Urothelium cell line (cell line): ENCODE data around the gene TOP2A.

ENCODE experiments used
- DNase-seq: peaks from one replicate; pipeline ENCODE4 v3.0.0; 2011; ENCODE audit warnings: low spot score, mixed read lengths
- FAIRE-seq: peaks from 2 replicates; lab custom pipeline; 2011; peaks lifted over from hg19 to GRCh38; lab: Jason Lieb, UNC

The TOP2A gene

DNA sequence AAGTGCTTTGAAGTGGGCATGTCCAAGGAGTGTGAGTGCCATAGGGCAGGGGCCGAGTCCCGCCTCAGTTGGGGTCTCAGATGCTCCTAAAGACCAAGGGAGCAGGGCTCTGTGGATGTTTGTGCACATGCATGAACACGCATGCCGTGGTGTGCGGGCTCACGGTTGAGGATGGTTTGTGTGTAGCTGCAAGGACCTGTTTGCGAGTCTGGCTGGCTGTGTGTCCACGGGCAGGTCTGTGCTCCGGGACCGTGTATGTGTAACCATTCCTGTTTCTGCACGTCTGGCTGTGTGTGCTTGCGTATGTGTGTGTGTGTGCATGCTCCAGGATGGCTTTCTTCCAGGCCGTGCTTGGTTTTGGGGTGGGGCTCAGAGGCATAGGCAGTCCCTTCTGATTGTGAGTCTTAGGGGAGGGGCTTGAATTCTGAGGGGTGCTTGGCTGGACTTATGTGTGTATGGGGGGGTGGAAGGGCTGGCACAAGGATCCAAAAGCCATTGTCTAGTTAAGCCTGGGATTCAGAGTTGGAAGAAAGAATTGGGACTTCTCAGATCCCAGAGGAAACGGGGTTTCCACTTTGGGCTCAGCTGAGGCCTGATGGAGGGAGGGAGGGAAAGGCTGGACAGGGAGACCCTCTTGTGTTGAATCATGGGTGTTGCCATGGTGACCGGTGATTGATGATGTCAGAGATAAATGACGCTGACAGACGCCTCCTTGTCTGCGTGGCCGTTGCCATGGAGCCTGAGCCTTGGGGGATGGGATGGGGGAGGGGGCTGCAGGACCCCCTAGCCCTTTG is 67.6 kb downstream of the TOP2A start:
- DNase-seq (no peak), FAIRE-seq (peak; percentile 9)

- DNase-seq (no peak), FAIRE-seq (no peak)
Measured at GRCh38 chr17:40349477-40349894, 68.2 kb downstream of the TOP2A start.

DNA sequence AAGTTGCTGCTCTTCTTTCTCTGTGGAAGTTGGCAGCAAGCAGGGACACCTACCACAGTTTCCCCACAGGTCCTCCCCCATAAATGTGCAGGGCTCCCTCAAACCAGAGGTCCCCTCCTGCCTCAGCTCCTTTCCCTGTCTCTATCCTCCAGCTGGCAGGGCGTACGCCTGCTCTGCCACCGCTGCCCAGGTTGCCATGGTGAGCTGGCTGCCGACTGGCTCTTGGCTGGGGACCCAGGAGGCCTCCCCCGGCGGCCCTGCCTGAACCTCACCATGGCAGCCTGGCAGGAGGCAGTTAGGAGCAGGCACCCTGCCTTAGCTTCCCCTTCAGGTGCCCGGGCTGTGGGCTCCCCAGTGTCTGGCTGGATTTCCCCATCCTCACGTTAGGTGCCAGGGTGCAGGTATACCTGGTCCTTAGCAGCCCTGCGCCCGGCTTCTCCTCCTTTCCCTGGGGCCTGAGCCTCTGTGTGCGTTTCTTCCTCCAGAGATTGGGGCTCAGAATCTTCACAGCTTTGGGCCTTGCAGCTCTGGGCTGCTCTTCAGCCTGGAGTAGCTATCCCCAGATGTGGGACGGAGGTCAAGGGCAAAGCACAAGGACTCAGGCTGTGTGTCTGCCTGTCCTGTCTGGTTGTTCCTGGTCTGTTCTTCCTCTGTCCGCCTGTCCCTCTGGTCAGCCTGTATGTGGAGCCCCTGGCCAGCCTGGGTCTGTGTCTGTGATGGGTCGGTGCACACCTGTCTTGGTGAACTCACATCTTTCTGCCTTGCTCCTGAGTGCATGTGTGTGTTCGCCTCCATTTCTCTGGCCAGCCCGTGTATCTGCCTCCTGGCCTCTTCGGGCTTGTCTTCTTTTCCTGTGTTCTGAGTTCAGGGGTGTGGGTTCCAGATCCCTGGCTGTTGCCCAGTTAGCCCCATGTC is 68.9 kb downstream of the TOP2A start:
- DNase-seq = no peak
- no peak for FAIRE-seq

- no peak for FAIRE-seq
Measured at GRCh38 chr17:40348136-40348504, 69.6 kb downstream of the TOP2A start.

GRCh38 chr17:40347319-40348135 is 70.2 kb downstream of the TOP2A start:
- DNase-seq (no peak), FAIRE-seq (peak; percentile 40)

More at GRCh38 chr17:40348136-40348504, 69.6 kb downstream of the TOP2A start:
- DNase-seq = no peak

DNA sequence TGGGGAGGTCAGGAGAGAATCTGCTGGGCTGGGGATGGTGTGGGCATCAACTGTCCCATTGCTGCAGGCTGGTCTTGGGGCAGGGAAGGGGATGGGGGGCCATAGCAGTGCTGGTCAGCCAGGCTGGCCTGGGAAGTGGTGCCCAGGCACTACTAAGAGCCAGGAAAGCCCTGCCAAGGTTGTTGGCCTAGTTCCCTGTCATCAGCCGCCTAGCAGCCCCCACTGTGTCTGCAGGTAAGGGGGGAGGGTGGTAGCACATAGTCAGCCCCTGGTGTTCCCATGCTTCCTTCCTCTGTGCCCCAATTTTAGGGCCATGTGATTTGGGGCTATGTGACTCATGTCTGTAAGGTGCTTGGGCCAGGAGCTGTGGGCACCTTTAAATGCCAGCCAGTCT is 70.9 kb downstream of the TOP2A start:
- no peak for FAIRE-seq
- DNase-seq = no peak

GRCh38 chr17:40345994-40346764 is 71.5 kb downstream of the TOP2A start:
- FAIRE-seq = no peak

DNA sequence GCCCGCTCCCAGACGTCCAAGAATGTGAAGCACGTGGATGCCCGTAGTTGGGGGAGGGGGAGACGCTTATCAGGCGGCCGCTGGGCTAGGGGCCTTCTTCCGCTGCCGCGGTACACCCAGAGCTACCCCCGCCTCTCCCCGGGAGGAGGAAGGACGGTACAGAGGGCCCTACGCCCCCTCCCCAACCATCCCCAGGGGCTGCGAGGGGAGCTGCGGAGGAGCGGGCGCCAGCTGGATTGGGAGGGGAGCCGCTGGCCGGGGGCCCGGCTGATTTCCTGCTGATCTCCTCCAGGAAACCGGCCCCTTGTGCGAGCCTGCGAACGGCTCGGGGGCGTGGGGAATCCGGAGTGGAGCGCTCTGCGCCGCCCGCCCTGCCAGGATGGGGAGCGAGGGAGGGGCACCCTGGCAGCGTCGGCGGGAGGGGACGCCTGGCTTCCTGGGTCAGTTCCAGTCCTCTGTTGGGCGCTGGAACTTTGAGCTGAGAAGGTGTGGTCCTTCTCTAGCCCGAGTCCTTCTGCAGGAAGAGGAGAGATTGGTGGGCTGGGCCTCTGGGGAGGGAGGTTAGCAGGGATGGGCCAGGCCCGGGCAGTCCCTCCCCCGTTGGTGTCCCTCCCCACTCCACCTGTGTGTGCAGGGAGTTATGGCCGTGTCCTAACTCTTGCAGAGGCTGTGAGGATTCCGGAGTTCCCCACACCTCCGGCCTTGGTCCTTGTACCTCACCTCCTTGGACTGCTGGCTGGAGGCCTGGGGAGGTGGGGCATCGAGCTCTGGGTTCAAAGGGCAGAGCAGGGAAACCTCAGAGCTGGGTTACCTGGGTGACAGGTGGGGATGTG is 72.3 kb downstream of the TOP2A start:
- FAIRE-seq = peak; percentile 23
- peak; percentile 85 for DNase-seq

More at GRCh38 chr17:40345994-40346764, 71.5 kb downstream of the TOP2A start:
- no peak for DNase-seq

- DNase-seq (no peak), FAIRE-seq (no peak)
Measured at GRCh38 chr17:40344421-40345160, 73.1 kb downstream of the TOP2A start.

GRCh38 chr17:40343219-40344119 is 74.2 kb downstream of the TOP2A start:
- DNase-seq (no peak), FAIRE-seq (no peak)

DNA sequence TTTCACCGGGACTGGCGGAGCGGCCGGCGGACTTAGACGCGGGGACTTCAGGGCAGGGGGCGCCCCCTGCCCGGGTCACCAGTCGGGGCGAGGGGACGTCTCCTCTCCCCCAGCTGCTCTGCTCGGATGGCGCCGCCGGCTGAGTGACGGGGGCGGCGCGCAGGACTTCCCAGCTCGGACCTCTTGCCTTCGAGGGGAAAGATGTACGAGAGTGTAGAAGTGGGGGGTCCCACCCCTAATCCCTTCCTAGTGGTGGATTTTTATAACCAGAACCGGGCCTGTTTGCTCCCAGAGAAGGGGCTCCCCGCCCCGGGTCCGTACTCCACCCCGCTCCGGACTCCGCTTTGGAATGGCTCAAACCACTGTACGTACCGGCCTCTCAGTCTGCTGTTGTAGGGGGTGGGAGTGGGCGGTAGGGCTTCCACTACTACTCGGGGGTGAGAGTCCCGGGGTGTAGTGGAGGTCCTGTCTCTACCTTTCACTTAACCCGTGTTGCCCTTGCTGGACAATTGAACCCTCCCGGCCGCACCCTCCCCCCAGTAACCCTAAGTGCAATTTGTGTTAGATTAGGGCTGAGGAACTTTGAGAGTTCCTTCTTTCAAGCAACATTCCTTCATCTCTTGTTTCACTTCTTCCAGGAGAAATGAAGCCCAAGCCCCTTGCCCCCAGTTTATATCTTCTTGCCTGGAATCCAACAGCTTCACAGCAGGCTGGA is 75.0 kb downstream of the TOP2A start:
- DNase-seq = no peak

DNA sequence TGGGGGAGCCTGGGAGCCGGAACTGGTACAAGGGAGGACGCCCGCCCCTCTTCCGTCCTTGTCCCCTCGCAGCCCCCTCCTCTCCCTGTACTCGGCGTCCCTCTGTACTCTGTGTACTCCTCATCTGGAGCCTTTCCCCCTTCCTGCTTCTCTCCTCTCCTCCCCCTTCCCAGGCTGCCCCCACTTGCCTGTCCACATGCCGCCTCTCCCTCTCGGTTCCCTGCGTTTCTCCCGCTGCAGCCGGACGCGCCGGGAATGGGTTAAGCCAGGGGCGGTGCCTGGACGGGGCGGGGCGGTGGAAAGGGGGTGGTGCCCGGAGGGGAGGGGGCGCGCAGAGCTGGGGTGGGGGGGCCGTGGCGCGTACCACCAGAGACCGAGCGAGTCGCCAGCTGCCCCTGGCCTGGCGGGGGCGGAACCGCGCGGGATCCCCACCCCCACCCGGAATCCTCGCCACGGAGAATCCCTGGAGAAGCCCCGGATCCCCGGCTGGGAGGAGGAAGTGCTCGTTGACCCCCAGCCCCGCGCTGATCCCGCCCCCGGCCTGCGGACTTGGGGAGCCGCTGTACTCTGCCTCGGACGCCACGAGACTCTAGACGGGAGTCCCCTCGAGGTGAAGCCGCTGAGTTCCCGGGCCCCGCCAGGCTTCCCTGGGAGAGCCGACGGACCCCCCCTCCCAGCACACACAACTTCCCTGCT is 75.7 kb downstream of the TOP2A start:
- DNase-seq = peak; percentile 83
- FAIRE-seq = peak; percentile 91

More for the DNA sequence above, 75.0 kb downstream of the TOP2A start:
- no peak for FAIRE-seq

GRCh38 chr17:40340880-40341807 is 76.6 kb downstream of the TOP2A start:
- DNase-seq = peak; percentile 79
- FAIRE-seq = peak; percentile 56

DNA sequence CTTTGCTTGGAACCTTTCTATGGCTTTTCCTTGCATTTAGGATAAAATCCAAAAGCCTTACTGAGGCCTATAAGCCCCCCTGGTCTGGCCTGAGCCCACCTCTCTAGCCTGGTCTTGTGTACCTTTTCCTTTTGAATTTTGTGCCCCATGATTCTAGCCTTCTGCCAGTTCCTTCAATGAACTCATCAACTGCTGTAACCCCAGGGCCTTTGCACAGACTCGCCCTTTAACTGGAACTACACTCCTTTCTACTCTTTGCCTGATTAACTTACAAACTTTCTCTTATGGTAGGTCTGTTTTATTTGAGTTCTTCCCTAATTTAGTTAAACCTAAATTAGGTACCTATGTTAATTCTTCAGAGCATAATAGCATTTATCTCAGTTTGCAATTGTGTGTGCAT is 77.4 kb downstream of the TOP2A start:
- FAIRE-seq (no peak), DNase-seq (no peak)

DNA sequence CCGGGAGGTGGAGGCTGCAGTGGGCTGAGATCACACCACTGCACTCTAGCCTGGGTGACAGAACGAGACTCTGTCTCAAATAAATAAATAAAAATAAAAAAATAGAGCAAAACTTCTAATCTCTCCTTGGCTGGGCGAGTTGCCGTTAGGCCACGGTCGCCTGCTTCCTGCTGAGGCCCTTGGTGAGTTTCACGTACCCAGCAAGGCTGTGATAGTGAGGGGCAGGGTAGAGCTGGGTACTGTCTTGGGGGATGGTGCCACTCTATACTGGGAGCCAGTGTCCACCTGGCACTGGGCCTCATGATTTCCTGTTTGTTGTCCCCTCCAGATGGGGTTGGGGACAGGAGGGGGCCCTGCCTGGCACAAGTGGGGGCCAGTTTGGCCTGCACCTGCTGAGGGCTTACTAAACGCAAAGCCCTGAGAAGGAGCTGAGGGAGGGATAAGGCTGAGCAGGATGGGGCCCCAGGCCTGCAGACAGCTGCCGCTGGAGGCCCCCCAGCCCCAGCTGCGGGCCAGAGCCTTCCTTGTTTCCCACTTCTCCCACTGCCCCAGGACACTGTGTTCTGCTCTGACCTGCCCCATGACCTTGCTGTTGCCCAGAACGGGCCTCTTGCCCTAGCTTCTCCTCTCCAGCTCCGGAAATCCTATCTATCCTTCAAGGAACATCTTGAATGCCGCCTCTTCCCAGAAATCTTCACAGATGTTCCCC is 78.6 kb downstream of the TOP2A start:
- DNase-seq (no peak), FAIRE-seq (no peak)
